Right hindlimb (tissue), 1 donor: ENCODE data around the gene TMEM252.
A peak's percentile ranks its signal among the peaks of the same experiment; 100 is the strongest.

Experiments
- DNase-seq: peaks from one replicate; pipeline ENCODE4 v3.0.0-alpha.2; 2018

The TMEM252 gene

GRCh38 chr9:68497629-68498028 is 43.1 kb downstream of the TMEM252 start:
- DNase-seq = no peak

DNA sequence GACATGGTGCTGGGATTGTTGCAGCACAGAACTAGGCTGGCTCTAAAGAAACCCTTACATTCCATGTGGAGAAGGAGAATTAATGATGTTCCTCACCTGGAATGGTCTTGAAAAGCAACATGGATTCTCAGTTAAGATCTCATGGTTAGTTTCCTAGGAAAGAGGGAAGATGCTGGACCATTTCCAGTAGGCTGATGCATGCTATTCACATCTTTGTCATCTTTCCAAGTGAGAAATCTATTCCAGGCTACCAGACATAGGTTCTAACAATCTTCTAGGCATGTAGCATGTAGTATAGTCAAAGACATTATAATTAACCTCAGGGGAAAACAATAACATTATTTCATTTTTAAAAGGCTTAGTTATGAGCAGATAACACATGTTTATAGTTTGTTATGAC is 44.3 kb downstream of the TMEM252 start:
- DNase-seq = no peak

- peak; percentile 37 for DNase-seq
Observed at GRCh38 chr9:68495247-68495646, 45.4 kb downstream of the TMEM252 start.

- no peak for DNase-seq
Observed at GRCh38 chr9:68493958-68494577, 46.6 kb downstream of the TMEM252 start.

DNA sequence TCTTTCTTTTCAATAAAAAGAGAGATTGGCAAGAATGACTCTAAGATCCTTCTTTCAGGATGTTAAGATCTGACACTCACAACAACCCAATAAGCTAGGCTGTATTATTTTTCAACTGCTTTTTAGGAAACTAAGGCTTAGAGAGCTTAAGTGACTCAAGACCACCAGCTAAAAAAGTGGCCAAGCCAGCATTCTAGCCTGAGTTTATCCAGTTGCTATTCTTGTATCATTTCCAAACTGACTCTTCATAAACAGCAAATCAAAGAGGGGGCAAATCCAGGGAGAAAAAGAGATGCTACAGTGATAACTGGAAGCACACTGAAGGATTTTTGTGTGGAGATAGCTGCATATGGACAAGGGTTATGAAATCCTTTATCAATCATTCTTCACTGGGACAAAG is 47.1 kb downstream of the TMEM252 start:
- DNase-seq = no peak

DNA sequence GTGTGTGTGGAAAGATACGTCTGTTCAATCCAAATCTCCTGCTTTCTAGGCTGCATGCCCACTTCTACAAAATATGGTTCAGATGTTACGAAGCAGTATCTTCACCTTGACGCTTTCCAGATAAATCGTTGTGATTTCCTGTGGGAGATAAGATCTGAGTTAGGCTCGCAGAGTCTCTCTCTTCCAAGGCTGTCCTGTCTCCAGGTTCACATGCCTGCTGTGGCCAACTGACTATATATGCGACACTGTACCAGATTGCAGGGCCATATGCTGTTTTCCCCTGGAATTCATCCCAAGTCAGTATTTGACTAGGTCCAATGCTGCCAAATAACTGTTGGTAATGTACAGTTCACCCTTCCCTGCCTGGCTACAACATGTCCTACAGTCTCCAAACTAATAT is 47.9 kb downstream of the TMEM252 start:
- no peak for DNase-seq

GRCh38 chr9:68489646-68490045 is 51.0 kb downstream of the TMEM252 start:
- no peak for DNase-seq

- no peak for DNase-seq
Observed at GRCh38 chr9:68488126-68488525, 52.6 kb downstream of the TMEM252 start.
